CD4-positive, alpha-beta T cell treated with Interleukin-17A for 1 hour (primary cell): ENCODE measurements around the gene TMEM170A.
"Not testable (repeated sequence)": the region's sequence is repeated elsewhere in the genome, so short reads cannot be mapped to it uniquely, and the experiment has no call there.

Experiments used
- DNase-seq: peaks from one replicate; pipeline ENCODE4 v3.0.0-alpha.2; 2020

TMEM170A gene

DNA sequence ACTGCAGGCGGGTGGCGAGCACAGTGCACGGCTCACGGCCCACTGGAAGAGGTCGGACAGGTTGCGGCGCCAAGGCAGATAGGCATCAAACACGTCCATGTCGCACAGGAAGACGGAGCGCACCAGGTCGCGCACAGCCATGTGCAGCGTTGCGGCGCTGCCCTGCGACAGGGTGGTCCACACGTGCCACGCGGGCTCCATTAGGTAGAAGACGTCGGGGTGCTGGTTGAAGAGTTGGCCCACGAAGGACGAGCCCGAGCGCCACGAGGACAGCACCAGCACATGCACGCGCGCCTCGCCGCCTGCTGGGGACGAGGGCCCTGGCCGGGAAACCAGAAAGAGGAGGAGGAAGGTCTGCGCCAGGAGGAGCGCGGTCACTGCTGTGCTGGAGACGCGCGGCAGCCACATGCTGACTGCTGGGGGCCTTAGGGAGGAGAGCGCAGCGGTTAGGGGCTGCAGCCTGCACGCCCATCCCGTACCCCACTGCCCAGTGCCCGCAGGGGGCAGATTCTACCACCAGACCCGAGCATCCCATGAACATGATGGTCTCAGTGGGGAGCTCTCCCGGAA lies 15.0 kb upstream of the TMEM170A start:
- DNase-seq = no peak

DNA sequence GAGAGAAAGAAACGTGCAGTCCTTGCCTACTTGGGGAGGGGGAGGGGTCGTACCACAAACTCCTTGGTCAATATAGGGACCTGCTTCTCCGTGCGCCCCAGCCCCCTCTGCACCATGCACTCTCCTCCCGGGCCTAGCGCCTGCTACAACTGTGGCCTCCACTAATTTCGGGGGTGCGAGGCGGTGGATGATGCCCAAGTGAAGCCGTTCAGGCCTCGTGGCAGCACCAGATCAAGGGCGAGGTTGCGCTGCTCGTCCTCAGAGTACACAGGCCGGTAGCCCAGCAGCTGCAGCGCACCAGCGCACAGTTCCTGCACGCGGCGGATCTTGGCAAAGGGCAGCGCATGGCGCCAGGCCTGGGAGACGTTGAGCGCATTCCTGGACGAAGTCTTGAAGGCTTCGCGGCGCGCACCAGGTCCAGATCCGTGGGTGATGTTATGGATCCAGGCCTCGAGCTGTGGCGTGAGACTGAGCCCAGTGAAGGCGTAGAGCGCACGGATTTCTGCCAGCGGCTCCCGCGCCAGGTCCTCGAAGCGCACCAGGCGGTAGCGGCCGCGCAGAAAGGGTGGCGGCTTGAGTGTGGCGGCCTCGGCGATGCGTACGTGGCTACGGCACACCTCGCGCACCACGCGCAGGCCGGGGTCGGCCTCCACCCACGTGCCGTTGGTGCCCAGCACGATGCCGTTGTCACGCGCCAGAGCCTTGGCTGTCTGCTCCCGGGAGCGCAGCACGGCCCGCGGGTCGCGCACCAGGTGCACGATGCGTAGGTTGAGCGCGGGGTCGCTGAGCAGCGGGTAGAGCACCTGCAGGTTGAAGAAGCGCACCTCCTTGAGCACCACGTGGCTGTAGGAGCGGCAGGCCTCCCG lies 14.2 kb upstream of the TMEM170A start:
- DNase-seq = no peak

DNA sequence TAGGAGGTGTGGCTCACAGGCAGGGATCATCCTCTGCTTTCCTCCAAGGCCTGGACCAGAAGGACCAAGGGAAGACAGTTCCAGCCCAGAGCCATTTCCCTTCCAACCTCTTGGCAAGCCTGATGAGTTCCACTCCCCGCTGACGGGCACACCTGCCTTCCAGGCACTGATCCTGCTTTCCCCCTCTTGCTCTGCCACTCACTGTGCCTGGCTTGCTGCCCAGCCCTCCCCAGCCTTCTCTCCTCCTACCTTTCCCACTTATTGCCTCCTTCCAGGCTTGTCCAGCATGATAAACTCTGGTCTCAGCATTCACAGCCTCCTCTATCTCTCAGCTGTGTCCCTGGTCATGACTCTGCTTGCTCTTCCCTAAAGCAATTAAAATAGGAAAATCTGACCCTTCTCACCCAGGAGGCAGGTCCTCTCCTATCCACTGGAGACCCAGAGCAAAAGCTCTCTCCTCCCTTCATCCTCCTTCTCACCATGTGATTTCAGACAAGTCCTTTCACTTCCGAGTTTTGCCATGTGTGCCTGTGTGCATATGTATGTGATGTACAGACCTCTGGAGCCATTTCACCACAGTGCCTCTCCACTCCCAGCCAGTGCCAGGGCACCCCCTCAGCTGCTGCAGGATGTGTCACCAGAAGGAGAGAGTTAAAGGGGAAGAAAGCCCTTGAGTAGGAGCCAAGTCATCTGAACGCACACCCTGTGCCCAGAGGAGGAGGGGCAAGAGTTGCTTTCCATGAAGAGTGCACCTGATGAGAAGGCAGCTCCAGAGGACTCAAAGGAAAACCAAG lies 13.4 kb upstream of the TMEM170A start:
- no peak for DNase-seq

DNA sequence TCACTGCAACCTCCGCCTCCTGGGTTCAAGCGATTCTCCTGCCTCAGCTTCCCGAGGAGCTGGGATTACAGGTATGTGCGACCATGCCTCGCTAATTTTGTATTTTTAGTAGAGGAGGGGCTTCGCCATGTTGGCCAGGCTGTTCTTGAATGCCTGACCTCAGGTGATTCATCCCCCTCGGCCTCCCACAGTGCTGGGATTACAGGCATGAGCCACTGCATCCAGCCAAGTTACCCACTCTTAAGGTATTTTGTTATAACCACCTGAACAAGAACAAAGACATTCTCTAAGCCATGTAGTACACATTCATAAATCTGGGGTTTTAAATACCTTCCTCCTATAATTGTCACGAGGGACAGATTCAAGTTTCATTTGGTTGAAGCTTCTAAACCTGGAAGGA lies 12.3 kb upstream of the TMEM170A start:
- no peak for DNase-seq

DNA sequence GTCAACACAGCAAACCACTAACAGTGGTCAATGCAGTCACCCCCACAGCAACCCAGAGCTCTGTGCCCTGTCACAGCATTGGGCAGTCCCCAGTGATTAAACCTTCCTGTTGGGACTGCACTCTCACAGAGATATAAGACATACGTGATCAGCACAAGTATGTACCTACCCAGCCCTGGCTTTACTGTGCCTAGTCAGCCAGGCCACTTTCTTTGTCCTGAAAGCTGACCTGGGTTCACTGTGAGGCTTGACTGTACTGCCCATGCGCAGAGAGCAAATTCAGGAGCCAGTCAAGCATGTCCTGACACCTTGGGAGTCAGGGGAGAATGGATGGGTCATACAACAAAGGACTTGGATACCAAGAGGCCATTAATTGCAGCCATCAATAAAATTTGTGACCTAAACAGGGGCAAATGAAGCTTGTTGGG lies 10.9 kb upstream of the TMEM170A start:
- DNase-seq = no peak

DNA sequence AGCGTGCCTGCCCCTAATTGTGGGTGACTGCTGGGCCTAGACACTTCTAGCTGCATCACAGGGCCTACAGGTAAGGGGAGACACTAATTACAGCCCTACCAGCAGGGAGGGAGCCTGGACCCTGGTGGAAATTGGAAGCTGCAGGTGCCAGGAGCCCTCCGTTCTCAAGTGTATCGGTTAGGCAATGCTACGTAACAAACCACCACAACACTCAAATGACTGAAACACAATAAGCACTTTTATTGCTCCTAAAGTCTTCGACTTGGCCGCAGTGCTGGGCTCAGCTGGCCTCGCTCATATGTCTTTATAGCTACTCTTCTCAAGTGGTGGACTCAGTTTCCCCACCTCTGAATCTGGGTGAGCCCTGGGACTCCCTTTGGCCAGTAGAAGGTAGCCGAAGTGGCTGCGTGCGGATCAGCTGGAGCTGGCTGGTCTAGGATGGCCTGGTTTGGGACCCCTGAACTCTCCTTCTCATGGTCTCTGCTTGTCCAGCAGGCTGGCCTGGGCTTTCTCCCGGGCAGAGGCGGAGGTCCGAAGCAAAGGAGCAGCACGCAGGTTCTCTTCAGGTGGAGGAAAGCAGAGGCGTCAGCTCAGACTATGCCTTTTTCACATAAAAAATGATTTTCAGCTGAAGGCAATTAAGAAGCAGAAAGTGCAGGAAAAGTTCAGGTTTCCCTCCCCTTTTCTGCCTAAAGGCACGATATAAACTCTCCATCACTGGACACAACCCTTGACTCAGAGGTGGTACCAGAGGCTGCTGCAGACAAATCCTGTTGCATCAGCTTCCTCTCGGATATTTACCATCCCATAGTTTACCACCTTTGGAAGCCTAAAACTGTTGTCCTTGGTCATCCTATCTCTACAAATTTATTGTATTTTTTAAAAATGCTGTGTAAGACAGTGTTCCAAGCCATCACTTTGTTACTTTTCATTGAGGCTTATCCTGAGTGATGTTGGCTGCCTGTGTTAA lies 8.7 kb upstream of the TMEM170A start:
- DNase-seq = no peak

DNA sequence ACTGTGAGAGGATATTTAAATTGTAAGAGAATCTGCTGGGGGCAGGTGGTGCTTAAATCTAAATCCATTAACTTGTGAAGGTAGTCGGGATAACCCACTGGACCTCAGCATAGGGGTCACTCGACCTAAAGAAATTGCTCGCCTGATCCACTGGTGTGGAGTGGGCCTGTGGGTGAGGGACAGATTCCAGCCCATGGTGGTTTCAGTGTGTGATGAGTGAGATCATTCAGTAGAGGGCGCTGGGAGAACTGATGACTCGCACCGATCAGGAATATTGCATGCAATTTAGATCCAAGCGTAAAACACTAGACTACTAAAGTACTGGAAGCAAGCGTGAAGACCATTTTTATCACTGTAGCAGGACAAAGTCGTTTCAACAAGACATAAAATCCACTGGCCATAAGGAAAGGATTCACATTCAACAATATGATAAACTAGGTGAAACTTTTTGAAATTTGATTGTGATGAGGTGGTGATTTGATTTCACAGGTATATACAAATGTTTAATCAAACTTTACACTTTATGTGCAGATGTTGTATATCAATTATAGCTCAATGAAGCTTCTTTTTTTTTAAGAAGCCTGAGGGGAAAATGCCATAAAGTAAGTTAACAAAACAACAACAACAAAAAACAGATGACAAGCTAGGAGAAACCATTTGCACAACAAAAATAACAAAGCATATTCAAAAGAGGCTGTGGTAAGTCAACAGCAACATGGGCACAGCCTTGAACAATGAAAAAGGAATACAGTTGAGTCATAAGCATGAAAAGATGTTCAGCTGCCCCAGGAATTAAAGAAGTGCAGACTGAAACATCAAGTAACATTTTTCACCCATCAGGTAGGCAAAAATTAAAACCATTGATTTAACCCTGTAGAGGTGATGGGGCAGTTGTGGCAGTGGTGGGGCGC lies 7.5 kb upstream of the TMEM170A start:
- DNase-seq = peak; percentile 68

DNA sequence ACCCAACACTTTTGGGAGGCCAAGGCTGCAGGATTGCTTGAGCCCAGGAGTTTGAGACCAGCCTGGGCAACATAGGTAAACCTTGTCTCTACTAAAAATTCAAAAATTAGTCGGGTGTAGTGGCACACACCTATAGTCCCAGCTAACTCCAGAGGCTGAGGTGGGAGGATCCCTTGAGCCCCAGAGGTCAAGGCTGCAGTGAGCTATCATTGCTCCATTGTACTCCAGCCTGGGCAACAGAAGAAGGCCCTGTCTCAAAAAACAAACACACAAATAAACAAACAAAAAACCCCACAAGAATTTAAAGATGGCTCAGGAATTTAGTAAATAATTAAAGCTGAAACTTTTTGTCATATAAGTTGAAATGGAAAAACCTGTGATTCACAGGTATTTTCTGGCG lies 2.3 kb upstream of the TMEM170A start:
- no peak for DNase-seq

DNA sequence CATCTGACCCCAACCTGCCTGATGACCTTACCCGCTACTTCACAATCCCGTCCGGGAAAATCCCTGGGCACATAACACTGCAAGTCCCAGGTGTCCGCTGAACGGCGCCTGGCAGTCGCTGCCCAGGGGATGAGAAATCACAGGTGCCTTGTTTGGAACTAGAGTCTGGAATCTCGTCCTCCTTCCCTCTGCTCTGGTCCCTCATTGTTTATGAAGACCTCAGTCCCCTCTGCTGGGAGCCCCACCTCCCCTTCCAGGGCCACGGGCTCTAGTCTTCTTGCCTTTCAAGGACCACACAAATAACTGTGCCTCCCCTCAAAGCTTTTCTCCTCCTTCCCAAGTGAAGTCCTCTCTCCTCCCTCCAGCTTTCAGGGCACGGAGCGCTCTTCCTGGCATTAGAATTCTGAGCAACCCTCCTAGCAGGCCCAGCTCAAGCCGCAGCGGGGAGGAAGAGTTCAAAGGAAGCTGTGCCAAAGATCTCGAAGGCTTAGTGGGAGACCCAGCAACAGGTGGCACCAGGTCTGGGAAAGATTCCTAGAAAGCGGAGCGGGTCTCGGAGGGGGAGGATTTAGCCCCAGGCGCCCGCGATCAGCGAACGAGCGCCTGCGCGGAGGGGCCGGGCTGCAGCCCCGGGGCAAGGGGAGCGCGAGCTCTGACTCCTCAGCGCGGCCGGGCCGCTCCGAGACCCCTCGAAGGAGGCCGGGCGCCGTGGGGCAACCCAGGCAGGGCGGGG lies 934 bp downstream of the TMEM170A start:
- not testable (repeated sequence) for DNase-seq

DNA sequence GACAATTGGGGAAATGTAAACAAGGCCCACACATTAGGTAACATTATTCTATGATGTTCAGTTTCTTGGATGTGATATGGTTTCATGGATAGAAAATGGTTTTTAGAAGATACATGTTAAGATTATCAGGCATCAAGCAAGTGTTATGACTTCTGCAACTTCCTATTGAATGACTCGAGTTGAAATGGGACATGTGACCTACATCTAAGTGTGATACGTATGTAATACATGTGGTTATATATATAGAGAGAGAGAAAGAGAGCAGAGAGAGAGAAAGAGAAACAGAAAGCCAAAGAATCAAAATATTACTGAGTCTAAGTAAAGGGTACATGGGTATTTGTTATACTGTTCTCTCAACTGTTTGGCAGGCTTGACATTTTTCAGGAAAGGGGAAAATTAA lies 1.7 kb downstream of the TMEM170A start:
- peak; percentile 63 for DNase-seq

DNA sequence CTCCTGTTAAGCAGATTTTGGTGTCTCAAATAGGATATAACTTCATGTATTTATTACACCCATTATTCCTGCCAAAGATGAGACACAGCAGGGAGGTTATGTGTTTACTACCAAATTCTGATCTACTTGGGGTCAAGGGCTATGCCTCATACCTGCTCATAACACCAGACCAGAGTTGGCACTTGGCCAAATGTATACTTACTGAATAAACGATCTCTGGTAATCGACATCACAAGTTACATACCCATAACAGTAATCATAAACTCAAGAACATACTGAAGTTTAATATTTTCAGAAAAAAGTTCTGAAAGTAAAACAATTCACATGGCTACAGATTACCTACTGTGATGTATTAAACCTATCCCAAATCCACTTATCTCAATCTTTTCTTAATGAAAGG lies 2.9 kb downstream of the TMEM170A start:
- DNase-seq = no peak

DNA sequence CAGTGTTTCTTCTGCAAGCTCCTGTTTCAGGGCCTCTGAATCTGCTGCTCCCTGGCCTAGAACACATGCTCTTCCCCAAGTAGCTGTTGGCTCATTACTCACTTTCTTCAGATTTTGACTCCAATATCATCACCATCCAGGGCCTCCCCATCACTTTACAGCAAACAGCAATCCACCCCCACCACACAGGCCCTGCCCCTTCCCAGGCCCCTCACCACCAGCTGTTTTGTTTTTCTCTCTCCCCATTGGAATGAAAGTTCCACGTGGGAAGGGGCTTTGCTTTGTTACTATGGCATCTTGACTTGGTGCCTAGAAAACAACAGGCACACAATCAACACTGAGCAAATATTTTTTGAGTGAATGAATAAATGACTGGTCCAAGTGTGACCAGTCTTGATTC lies 4.0 kb downstream of the TMEM170A start:
- no peak for DNase-seq

DNA sequence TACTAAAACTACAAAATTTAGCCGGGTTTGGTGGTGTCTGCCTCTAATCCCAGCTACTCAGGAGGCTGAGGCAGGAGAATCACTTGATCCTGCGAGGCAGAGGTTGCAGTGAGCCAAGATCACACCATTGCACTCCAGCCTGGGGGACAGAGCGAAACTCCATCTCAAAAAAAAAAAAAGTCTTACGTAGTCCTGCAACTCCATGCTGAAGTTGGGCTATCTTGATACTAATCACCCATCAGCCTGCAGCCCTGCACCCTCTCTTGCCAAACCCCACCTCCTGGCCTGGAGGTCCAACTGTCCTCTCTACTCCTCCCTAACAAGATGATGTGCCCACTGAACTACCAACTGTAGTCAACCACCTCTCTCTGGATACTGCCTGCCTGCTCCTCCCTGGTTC lies 4.8 kb downstream of the TMEM170A start:
- DNase-seq = no peak

DNA sequence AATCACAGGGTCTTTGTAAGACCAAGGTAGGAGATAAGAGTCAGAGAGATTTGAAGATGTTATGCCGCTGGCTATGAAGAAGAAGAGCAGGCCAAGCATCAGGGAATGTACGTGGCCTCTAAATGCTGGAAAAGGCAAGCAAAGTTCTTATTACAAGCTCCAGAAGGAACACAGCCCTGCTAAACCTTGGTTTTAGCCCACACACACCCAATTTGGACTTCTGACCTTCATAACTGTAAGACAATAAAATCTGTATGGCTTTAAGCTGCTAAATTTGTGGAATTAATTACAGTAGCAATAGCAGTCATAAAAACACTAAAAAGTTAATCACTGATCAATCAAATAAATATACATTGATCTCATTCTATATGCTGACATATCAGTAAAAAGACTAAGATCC lies 6.0 kb downstream of the TMEM170A start:
- DNase-seq = no peak

DNA sequence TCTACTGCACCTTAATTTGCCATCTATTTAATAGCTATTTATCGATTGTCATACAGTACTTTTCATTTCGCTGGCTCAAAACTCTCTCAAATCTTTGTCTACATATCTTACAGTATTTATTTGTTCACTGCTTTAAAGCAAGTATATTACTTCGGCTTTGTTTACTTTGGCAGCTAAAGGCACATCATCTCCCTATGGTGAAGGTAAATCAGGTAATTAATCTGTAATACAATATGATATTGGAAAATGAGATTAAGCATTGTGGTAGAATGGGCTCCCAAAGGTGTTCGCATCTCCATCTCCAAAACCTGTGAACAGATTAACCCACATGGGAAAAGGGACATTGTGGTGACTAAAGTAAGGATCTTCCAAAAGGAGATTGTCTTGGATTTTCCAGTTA lies 6.5 kb downstream of the TMEM170A start:
- no peak for DNase-seq

DNA sequence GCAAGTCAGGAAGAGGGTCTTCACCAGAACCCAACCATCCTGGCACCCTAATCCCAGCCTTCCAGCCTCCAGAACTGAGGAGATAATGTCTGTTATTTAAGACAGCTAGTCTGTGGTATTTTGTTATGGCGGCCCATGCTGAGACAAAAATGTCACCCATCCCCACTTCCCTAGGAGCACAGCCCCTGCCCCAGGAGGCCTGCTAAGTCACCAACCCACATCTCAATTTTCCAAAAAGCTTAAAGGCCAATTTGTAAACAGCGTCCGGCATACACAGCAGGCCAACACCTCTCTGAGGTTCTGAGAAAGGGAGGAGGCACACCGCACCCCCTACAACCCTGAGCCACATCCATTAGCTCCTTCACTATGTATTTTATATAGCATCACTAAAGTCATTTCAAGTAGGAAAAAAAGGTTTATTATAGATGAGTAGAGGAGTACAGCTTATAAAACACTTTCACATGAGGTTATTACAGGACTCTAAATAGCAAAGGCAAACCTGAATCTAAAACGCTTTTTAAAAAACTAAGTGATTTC lies 6.9 kb downstream of the TMEM170A start:
- no peak for DNase-seq

DNA sequence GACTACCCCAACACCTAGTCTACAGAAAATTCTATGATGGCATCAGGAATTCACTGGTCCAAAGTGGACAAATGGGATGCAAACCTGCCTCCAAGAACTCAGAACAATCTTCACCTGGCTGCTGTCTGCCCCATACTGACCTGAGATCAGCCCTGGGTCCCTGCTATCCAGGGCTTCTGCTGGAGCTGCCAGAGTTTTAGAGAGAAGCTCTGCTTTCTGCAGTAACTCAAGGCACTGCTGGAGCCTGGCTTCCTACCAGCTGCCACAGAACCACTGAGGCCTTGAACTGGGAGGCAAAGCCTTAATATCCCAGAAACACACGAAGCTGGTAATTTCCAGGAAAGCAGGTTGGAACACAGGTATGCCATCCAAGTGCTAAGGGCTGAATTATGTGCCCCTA lies 7.5 kb downstream of the TMEM170A start:
- DNase-seq = no peak

DNA sequence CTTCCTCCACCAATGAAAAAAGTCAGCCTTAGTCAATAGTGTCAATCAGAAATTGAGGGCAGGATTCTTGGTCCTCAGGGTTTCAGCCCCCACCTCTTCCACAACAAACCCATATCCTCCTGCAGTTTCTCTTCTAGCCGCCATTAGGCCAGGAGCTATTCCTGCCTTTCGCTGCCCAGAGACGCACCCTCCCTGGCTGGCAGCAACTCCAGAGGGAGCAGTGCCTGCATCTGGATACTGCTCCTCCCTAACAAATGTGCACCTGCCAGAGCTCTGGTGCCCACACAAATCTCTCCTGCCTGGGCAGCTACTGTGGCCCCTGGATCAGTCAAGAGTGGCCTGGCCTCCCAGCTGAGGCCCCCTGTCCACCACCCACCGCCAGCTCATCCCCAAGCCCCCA lies 8.0 kb downstream of the TMEM170A start:
- not testable (repeated sequence) for DNase-seq

DNA sequence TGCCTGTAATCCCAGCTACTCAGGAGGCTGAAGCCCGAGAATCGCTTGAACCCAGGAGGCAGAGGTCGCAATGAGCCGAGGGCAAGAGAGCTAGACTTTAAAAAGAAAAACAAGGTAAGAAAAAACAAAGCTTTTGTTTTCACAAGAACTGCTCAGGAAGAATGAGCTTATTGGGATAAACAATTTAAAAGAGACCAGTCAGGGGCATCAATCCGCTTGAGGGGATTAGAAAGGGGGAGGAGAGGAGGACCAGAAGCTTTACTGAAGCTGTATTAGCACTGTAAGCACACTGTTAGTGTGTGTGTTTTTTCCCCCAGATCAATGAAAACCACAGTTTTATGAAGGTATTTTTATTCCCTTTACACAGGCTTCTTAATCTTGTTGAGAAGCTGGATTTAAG lies 8.8 kb downstream of the TMEM170A start:
- DNase-seq = no peak

DNA sequence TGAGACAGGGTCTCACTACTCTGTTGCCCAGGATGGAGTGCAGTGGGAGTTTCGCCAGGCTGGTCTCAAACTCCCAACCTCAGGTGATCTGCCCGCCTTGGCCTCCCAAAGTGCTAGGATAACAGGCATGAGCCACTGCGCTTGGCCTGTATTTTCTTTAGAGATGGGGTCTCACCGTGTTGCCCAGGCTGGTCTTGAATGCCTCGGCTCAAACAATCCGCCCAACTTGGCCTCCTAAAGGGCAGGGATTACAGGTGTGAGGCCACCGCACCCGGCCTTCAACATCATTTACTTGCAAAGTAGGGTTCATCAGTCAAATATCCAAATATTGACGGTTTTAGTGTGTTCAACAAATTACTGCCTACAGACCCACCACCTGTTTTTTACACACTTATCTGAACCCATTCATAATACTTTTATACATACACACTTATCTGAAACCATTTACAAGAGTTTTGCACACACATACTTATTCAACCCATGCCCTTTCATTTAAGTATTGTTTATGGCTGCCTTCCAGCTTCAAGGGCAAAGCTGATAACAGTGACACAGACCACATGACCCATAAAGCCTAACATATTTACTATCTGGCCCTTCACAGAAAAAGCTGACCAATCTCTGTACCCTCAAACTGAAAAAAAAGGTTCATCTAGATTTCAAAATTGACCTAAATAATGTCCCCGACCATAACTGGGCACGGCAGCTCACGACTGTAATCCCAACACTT lies 11.9 kb downstream of the TMEM170A start:
- no peak for DNase-seq
